HG03196 (cell line): ENCODE data around the gene KIF25.

ENCODE experiments used
- ATAC-seq: cut with Tn5 transposase; IDR thresholded peaks from one replicate; pipeline ENCODE4 v1.9.1; 2021; ENCODE audit not compliant: unreplicated experiment

KIF25 gene

GRCh38 chr6:168049277-168049676 is 51.8 kb downstream of the KIF25 start:
- ATAC-seq, result no peak

GRCh38 chr6:168049706-168050224 is 52.3 kb downstream of the KIF25 start:
- no peak for ATAC-seq

- ATAC-seq, result no peak
These were observed 52.9 kb downstream of the KIF25 start for GRCh38 chr6:168050225-168050880.

GRCh38 chr6:168050881-168051586 is 53.6 kb downstream of the KIF25 start:
- ATAC-seq, result no peak

DNA sequence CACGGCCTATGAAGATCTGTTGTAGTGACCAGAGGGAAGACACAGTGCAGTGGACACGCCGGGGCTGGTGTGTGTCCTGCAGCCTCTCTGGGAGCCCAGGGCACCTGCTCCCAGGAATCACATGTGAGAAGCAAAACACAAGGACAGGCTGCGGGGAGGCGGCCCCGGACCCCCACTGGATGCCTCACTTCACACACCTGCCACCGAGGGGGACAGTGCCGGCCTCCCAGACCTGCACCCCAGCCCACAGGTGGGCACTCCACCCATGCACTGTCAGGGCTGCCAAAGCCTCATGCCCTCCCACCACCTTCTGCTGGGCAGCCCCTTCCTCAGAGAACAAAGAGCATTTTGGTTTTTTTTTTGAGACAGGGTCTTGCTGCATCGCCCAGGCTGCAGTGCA is 54.2 kb downstream of the KIF25 start:
- ATAC-seq, result no peak

- no peak for ATAC-seq
These were observed 54.9 kb downstream of the KIF25 start for GRCh38 chr6:168052291-168052891.

GRCh38 chr6:168053086-168053956 is 55.9 kb downstream of the KIF25 start:
- no peak for ATAC-seq

- ATAC-seq, result no peak
These were observed 56.5 kb downstream of the KIF25 start for GRCh38 chr6:168053957-168054471.

GRCh38 chr6:168054765-168055560 is 57.5 kb downstream of the KIF25 start:
- ATAC-seq, result no peak

DNA sequence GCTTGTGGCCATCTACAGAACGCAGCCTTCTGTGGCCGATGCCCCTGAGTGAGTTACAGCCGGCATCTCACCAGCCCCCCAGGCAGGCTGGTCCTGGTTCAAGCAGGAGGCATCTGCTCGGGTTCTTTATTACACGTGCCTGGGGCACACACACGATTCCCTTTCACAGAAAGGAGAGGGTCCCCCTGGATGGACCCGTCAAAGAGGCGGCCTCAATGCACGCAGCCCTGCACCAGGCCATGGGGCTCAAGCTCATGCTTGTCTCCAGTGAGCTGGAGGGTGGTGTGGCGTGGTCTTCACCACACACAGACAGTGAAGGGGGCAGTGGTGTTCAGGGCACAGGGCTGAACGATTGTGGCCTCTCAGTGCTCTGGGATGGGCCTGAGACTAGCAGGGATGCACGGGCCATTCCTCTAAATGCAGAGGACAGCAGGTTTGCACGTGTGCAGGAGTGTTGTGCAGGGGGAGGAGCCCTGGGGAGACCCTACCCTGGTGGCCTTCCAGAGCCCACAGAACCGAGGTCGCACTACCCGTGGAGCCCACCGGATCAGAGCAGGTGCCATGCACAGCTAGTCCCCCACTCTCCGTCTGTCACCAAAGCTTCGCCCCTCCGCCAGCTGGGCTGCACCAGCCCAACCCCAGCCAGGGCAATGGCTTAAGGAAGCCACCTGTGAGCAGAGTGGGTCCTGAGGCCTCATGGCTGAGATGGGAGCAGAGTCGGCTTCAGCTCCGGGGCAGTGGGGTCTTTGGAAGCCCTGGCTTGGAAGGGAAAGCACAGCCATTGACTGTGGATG is 58.4 kb downstream of the KIF25 start:
- ATAC-seq, result no peak

DNA sequence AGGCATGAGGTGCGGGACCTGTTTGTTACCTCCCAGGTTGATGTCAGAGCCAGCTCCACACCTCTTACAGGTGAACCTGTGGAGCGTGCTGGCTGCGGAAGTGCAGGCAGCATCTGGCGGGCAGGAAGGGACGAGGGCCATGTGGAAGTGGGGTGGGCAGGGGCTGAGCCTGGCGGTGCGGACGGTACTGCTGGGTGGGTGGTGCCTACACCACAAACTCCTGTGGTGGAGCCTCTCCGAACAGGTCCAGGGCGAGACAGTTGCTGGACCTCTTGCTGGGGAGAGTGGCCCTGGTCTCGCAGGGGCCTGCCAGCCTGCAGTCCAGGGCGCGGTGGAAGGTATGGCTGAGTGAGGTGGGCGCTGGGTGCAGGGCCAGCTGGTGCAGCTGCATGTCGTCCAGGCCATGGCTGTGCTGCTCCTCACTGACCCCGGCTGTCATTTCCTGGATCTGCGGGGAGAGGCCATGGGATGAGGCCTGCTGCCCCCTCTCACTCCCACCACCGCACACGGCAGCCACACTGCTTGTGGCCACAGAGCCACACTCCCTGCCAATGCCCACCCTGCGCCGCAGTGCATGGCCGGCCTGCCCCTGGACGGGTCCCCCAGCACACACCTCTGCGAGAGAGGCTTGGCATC is 59.5 kb downstream of the KIF25 start:
- ATAC-seq, result no peak

- no peak for ATAC-seq
These were observed 60.4 kb downstream of the KIF25 start for GRCh38 chr6:168057836-168058235.

DNA sequence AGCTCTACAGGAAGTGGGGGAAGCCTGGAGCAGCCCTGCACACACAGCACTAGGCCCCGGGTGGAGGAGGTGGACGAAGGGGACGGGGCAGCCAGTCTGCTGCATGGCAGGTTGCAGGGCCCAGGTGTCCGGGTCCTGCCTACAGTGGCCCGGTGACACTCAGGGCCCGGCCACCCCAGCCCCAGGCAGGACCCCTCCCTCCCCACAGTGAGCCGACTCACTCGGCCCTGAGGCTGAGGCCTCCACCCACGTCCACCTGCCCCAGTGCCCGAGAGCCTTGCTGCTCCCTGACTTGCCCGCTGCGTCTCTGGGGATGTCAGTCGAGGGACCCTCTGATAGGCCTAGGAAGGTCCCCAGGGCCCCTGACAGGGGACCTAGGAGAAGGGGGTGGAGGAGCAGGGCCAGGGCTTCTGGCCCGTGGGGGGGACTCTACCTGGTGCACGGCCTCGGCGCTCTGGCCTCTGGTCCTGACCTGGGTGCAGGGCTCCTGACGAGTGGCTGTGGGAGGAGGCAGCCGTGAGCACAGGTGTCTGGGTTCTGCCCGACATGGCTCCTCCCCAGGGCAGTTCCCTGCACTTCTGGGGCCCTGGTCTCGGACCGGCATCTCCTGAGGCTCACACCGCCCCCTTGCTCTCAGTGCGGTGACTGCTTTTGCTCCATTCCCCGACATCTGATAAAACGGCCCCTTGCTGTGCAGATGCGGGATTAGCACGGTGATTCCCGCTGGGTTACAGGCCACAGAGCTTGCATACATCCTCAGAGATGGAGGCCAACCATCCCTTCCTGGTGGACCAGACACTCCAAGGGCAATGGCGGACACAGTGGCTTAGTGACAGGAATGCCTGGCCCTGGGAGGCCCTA is 61.5 kb downstream of the KIF25 start:
- no peak for ATAC-seq

DNA sequence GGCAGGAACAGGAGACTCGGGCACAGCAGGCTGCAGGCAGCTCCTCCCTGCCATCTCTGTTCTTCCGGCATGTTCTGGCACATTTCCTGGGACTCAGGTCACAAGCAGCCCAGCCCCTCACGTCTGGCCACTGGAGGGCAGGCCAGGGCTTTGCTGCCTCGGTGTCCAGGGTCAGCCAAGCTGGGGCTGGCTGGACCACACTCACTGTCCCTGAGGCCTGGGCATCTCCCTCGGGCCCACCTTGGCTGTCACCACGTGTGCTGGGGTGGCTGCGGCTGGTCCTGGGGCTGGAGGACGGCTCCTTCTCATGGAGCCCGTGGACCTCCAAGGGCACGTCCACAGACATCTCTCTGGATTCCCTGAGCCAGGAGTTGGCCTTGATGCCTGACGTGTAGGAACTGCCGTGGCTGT is 63.1 kb downstream of the KIF25 start:
- no peak for ATAC-seq

- ATAC-seq, result no peak
These were observed 64.1 kb downstream of the KIF25 start for GRCh38 chr6:168061269-168062210.

DNA sequence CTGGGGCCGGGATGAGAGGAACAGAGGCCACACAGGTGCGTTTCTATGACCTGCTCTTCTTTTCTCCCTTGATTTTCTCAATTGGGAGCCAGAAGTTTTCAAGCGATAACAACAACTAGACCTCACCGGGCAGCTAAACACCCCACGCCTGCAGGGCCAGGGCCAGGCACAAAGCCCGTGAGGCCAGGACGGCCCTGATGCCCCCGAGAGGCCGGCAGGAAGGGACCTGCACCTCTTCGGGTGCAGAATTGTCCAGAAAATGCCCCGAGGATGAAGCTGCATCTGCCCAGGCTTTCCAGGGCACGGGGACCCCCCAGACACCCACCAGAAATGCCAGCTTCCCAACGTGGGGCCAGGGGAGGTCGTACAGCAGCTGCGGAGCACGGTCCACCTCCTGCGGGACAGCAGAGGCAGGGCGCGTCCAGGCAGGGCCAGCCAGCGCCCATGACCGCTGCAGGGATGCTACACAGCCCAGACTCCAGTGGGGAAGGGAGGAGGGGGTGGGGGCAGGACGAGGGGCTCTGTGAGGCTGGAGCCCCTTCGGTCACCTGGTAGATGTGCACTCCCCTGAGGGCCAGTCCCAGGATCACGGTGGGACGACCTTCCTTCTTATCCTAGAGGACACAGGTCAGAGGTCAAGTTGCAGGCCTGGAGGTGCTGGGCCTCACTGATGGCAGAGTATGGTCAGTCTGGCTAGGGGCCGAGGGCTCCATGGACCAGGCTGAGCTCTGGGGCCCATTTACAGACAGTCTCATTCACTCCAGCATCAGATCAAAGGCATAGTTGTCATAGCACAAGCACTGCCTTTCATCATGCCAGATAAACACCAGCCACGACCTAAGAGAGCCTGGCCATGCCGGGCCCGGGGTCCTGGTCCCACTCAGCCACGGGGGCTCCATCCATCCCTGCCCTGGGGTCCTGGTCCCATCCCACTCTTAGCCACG is 65.1 kb downstream of the KIF25 start:
- ATAC-seq, result no peak
